ENCODE results near the gene FARS2. TPM values are rescaled to one million over a fixed set of nuclear protein-coding genes. Genes with fewer than 3 reads are reported as not detected.
A peak's percentile ranks its signal among the peaks of the same experiment; 100 is the strongest.

FARS2 gene
- total RNA-seq, 2 donors from 2014 or later = 23.9 to 26.0 TPM

DNA sequence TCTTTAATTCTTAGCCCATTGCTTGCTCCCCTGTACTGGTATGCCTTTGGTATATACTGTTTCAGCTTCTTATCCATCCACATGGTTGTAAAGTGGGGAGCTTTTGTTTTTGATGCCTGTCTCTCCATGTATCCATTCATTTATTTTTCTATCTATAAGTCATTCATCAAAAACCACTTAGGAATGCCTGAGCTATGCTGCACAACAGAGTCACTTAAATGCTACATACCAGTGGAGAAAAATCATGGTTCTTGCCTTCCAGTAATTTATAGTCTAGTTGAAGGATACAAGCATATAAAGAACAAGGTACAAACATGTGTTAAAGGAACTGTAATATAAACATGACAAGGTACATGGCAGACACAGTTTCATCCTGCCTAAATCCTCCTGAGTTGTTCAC lies 398.2 kb downstream of the FARS2 start:
- Mint-ChIP-seq H3K4me1 (ENCODE audit: low read depth) (peaks cover 21% of the 10 kb centered on the region), H3K36me3 (ENCODE audit: insufficient read depth in 2 of 2) (no peaks in the 10 kb centered on the region), H3K9me3 (peaks cover 0 to 3% of the 10 kb centered on the region in 2 donors), H3K27ac (no peak overlapping the region), H3K4me3 (no peak overlapping the region), H3K27me3 (ENCODE audit: low read depth) (no peaks in the 10 kb centered on the region)
- ATAC-seq (replicated peaks in 1 of 2) (no peak), DNase-seq (no peak)

- H3K27me3 Mint-ChIP-seq (ENCODE audit: low read depth) = no peaks in the 10 kb centered on the region
- no peak for DNase-seq
- no peak overlapping the region for H3K4me3 Mint-ChIP-seq
- peaks cover 0 to 3% of the 10 kb centered on the region in 2 donors for H3K9me3 Mint-ChIP-seq
- ATAC-seq (replicated peaks in 1 of 2) = no peak
- H3K4me1 Mint-ChIP-seq (ENCODE audit: low read depth) = peaks cover 34% of the 10 kb centered on the region
- peak overlapping the region; percentile 55 for H3K27ac Mint-ChIP-seq
- no peaks in the 10 kb centered on the region for H3K36me3 Mint-ChIP-seq (ENCODE audit: insufficient read depth in 2 of 2)
Measured at GRCh38 chr6:5660772-5661171, 399.5 kb downstream of the FARS2 start.

- Mint-ChIP-seq H3K4me3 (no peak overlapping the region), H3K27ac (no peak overlapping the region), H3K36me3 (ENCODE audit: insufficient read depth in 2 of 2) (no peaks in the 10 kb centered on the region), H3K4me1 (ENCODE audit: low read depth) (peaks cover 42% of the 10 kb centered on the region), H3K9me3 (peaks cover 0 to 3% of the 10 kb centered on the region in 2 donors), H3K27me3 (ENCODE audit: low read depth) (no peaks in the 10 kb centered on the region)
- no peak for ATAC-seq (replicated peaks in 1 of 2)
- no peak for DNase-seq
Measured at GRCh38 chr6:5662797-5663196, 401.5 kb downstream of the FARS2 start.

GRCh38 chr6:5663259-5663658 lies 401.9 kb downstream of the FARS2 start:
- ATAC-seq (replicated peaks in 1 of 2) = no peak
- H3K27ac Mint-ChIP-seq = no peak overlapping the region

DNA sequence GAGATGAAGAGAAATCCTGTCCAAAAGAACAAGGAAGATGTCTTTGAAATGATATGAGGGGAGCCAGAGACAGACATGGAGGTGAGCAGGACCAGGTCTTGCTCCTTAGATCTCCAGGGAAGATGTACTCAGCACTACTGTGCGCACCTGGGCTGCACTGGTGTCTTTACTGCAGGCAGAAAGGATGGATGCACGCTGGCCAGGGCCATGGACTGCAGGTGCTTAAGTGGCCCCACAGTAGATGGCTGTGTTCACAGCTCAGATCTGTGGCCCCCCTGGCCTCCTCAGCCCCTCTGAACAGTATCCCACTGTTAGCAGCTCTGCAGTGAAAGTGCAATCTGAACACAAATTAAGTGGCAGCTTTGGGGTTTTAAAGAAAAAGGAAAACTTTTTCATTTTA lies 402.4 kb downstream of the FARS2 start:
- no peaks in the 10 kb centered on the region for H3K36me3 Mint-ChIP-seq (ENCODE audit: insufficient read depth in 2 of 2)
- H3K9me3 Mint-ChIP-seq = peaks cover 0 to 3% of the 10 kb centered on the region in 2 donors
- H3K27ac Mint-ChIP-seq = no peak overlapping the region
- DNase-seq = no peak
- peaks cover 44% of the 10 kb centered on the region for H3K4me1 Mint-ChIP-seq (ENCODE audit: low read depth)
- no peak for ATAC-seq (replicated peaks in 1 of 2)
- no peaks in the 10 kb centered on the region for H3K27me3 Mint-ChIP-seq (ENCODE audit: low read depth)
- H3K4me3 Mint-ChIP-seq = no peak overlapping the region

More at GRCh38 chr6:5663259-5663658, 401.9 kb downstream of the FARS2 start:
- Mint-ChIP-seq H3K27me3 (ENCODE audit: low read depth) (no peaks in the 10 kb centered on the region), H3K36me3 (ENCODE audit: insufficient read depth in 2 of 2) (no peaks in the 10 kb centered on the region), H3K4me1 (ENCODE audit: low read depth) (peaks cover 44% of the 10 kb centered on the region), H3K9me3 (peaks cover 0 to 3% of the 10 kb centered on the region in 2 donors), H3K4me3 (no peak overlapping the region)
- DNase-seq = no peak

DNA sequence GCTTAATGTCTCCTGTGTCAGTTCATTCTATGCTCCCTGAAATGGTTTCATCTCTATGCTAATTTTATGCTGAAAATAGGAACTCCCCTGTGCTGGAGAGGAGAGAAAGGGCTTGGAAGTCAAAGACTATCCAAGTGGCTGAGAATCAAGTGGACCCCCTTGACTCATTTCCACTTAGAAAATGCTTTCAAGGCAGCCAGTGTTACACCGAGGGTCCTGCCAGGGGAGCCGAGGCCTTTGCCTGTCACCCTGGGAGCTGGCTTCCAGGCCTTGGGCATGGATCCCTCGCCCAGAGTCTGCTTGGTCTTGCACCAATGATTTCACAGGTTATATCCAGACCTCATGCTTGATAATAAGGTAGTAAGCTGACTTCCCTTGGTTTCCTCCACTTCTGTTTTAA lies 402.8 kb downstream of the FARS2 start:
- H3K36me3 Mint-ChIP-seq (ENCODE audit: insufficient read depth in 2 of 2) = no peaks in the 10 kb centered on the region
- H3K27ac Mint-ChIP-seq = no peak overlapping the region
- no peak overlapping the region for H3K4me3 Mint-ChIP-seq
- DNase-seq = no peak
- peaks cover 0 to 3% of the 10 kb centered on the region in 2 donors for H3K9me3 Mint-ChIP-seq
- no peak for ATAC-seq (replicated peaks in 1 of 2)
- peaks cover 44% of the 10 kb centered on the region for H3K4me1 Mint-ChIP-seq (ENCODE audit: low read depth)
- no peaks in the 10 kb centered on the region for H3K27me3 Mint-ChIP-seq (ENCODE audit: low read depth)

- peak overlapping the region; percentile 29 to 66 for H3K4me3 Mint-ChIP-seq
Measured at GRCh38 chr6:5665173-5665572, 403.9 kb downstream of the FARS2 start.

GRCh38 chr6:5665667-5666066 lies 404.4 kb downstream of the FARS2 start:
- no peaks in the 10 kb centered on the region for H3K9me3 Mint-ChIP-seq
- no peak for ATAC-seq (replicated peaks in 1 of 2)
- H3K27ac Mint-ChIP-seq = peak overlapping the region; percentile 35
- peaks cover 47% of the 10 kb centered on the region for H3K4me1 Mint-ChIP-seq (ENCODE audit: low read depth)
- no peak for DNase-seq
- H3K27me3 Mint-ChIP-seq (ENCODE audit: low read depth) = no peaks in the 10 kb centered on the region
- peak overlapping the region in 1 of 2 donors; percentile 66 for H3K4me3 Mint-ChIP-seq
- H3K36me3 Mint-ChIP-seq (ENCODE audit: insufficient read depth in 2 of 2) = no peaks in the 10 kb centered on the region

More at GRCh38 chr6:5665173-5665572, 403.9 kb downstream of the FARS2 start:
- peaks cover 44% of the 10 kb centered on the region for H3K4me1 Mint-ChIP-seq (ENCODE audit: low read depth)
- H3K27ac Mint-ChIP-seq = peak overlapping the region; percentile 35
- ATAC-seq (replicated peaks in 1 of 2) (peak; percentile 59 to 65), DNase-seq (peak in 1 of 2 donors; percentile 6)
- H3K27me3 Mint-ChIP-seq (ENCODE audit: low read depth) = no peaks in the 10 kb centered on the region
- H3K36me3 Mint-ChIP-seq (ENCODE audit: insufficient read depth in 2 of 2) = no peaks in the 10 kb centered on the region
- no peaks in the 10 kb centered on the region for H3K9me3 Mint-ChIP-seq

DNA sequence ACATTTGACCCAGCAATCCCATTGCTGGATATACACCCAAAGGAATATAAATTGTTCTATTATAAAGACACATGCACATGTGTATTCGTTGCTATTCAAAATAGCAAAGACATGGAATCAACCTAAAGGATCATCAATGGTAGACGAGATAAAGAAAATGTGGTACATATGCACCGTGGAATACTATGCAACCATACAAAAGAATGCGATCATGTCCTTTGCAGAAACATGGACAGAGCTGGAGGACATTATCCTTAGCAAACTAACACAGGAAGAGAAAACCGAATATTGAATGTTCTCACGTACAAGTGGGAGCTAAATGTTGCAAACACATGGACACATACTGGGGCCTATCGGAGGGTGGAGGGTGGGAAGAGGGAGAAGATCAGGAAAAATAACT lies 405.4 kb downstream of the FARS2 start:
- no peaks in the 10 kb centered on the region for H3K36me3 Mint-ChIP-seq (ENCODE audit: insufficient read depth in 2 of 2)
- ATAC-seq (replicated peaks in 1 of 2) (no peak), DNase-seq (no peak)
- H3K27me3 Mint-ChIP-seq (ENCODE audit: low read depth) = no peaks in the 10 kb centered on the region
- H3K4me1 Mint-ChIP-seq (ENCODE audit: low read depth) = peaks cover 57% of the 10 kb centered on the region
- no peak overlapping the region for H3K4me3 Mint-ChIP-seq
- H3K27ac Mint-ChIP-seq = no peak overlapping the region
- no peaks in the 10 kb centered on the region for H3K9me3 Mint-ChIP-seq

- Mint-ChIP-seq H3K4me3 (no peak overlapping the region), H3K36me3 (ENCODE audit: insufficient read depth in 2 of 2) (no peaks in the 10 kb centered on the region), H3K27ac (no peak overlapping the region), H3K27me3 (ENCODE audit: low read depth) (no peaks in the 10 kb centered on the region), H3K9me3 (no peaks in the 10 kb centered on the region), H3K4me1 (ENCODE audit: low read depth) (peaks cover 67% of the 10 kb centered on the region)
- no peak for DNase-seq
- ATAC-seq (replicated peaks in 1 of 2) = no peak
Measured at GRCh38 chr6:5667737-5668136, 406.4 kb downstream of the FARS2 start.

DNA sequence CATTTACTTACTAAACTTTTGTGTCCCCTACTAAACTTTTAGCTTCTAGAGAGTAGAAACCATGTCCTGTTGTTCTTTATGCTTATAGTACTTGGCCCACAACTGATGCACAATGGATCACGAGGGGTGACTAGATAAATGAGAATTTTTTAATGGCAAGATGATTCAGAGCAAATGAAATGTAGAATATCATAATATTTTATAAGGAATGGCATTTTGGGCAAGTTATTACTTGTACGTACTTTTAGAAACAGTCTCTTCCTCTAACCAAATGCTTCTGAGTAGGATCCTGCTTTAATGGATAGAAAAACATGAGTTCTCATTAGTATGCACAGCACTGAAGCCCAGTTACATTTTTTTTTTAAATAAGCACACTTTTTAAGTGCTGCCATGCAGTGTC lies 409.1 kb downstream of the FARS2 start:
- no peak overlapping the region for H3K4me3 Mint-ChIP-seq
- H3K9me3 Mint-ChIP-seq = no peaks in the 10 kb centered on the region
- no peaks in the 10 kb centered on the region for H3K36me3 Mint-ChIP-seq (ENCODE audit: insufficient read depth in 2 of 2)
- ATAC-seq (replicated peaks in 1 of 2) (no peak), DNase-seq (no peak)
- H3K27me3 Mint-ChIP-seq (ENCODE audit: low read depth) = no peaks in the 10 kb centered on the region
- peaks cover 47% of the 10 kb centered on the region for H3K4me1 Mint-ChIP-seq (ENCODE audit: low read depth)
- no peak overlapping the region for H3K27ac Mint-ChIP-seq

- DNase-seq = peak; percentile 2 to 7
- Mint-ChIP-seq H3K4me1 (ENCODE audit: low read depth) (peaks cover 41% of the 10 kb centered on the region), H3K36me3 (ENCODE audit: insufficient read depth in 2 of 2) (no peaks in the 10 kb centered on the region), H3K4me3 (peak overlapping the region; percentile 38 to 41), H3K27me3 (ENCODE audit: low read depth) (no peaks in the 10 kb centered on the region), H3K9me3 (no peaks in the 10 kb centered on the region), H3K27ac (peak overlapping the region; percentile 66)
- ATAC-seq (replicated peaks in 1 of 2) = peak; percentile 60 to 71
Measured at GRCh38 chr6:5670811-5671561, 409.7 kb downstream of the FARS2 start.

GRCh38 chr6:5671601-5672559 lies 410.6 kb downstream of the FARS2 start:
- Mint-ChIP-seq H3K4me3 (peak overlapping the region; percentile 38 to 41), H3K9me3 (no peaks in the 10 kb centered on the region), H3K36me3 (ENCODE audit: insufficient read depth in 2 of 2) (no peaks in the 10 kb centered on the region), H3K4me1 (ENCODE audit: low read depth) (peaks cover 32% of the 10 kb centered on the region), H3K27me3 (ENCODE audit: low read depth) (no peaks in the 10 kb centered on the region), H3K27ac (peak overlapping the region; percentile 66)
- DNase-seq (no peak), ATAC-seq (replicated peaks in 1 of 2) (no peak)
